IPS-11a (cell line): ENCODE results near the gene BICDL1.
A peak's percentile ranks its signal among the peaks of the same experiment; 100 is the strongest.
"Not testable (repeated sequence)": the region's sequence is repeated elsewhere in the genome, so short reads cannot be mapped to it uniquely, and the experiment has no call there.

Source experiments
- H3K4me3 ChIP-seq: one replicate; pipeline ENCODE4 v1.5.1; 2013; ENCODE audit warnings: low read depth, low read length, control low read depth

Gene BICDL1

GRCh38 chr12:119988472-119989360, at the start of gene BICDL1:
Gene BICDL1, plus strand, starts transcription at chr12:119989236. Its CDS starts 633 bp downstream, at chr12:119989869.
- peak within 1 kb of the TSS; percentile 79 for H3K4me3 ChIP-seq

- no peak overlapping the region for H3K4me3 ChIP-seq
Observed at GRCh38 chr12:119940897-119941296, 48.1 kb upstream of the BICDL1 start.

GRCh38 chr12:119942386-119942785, 46.6 kb upstream of the BICDL1 start:
- no peak overlapping the region for H3K4me3 ChIP-seq

- no peak overlapping the region for H3K4me3 ChIP-seq
Observed at GRCh38 chr12:119946213-119946612, 42.8 kb upstream of the BICDL1 start.

GRCh38 chr12:119949145-119949544, 39.9 kb upstream of the BICDL1 start:
- no peak overlapping the region for H3K4me3 ChIP-seq

- no peak overlapping the region for H3K4me3 ChIP-seq
Observed at GRCh38 chr12:119949594-119949993, 39.4 kb upstream of the BICDL1 start.

GRCh38 chr12:119956047-119956446, 33.0 kb upstream of the BICDL1 start:
- no peak overlapping the region for H3K4me3 ChIP-seq

GRCh38 chr12:119957135-119957534, 31.9 kb upstream of the BICDL1 start:
- no peak overlapping the region for H3K4me3 ChIP-seq

- H3K4me3 ChIP-seq, result no peak overlapping the region
Observed at GRCh38 chr12:119959435-119959834, 29.6 kb upstream of the BICDL1 start.

- no peak overlapping the region for H3K4me3 ChIP-seq
Observed at GRCh38 chr12:119964123-119964522, 24.9 kb upstream of the BICDL1 start.

GRCh38 chr12:119964929-119965328, 24.1 kb upstream of the BICDL1 start:
- H3K4me3 ChIP-seq, result no peak overlapping the region

- no peak overlapping the region for H3K4me3 ChIP-seq
Observed at GRCh38 chr12:119980242-119980641, 8.8 kb upstream of the BICDL1 start.

GRCh38 chr12:119980702-119981101, 8.3 kb upstream of the BICDL1 start:
- H3K4me3 ChIP-seq, result not testable (repeated sequence)

GRCh38 chr12:119989361-119989730, 310 bp downstream of the BICDL1 start:
- peak overlapping the region; percentile 79 for H3K4me3 ChIP-seq

- peak overlapping the region; percentile 52 for H3K4me3 ChIP-seq
Observed at GRCh38 chr12:119989731-119990381, 820 bp downstream of the BICDL1 start.

GRCh38 chr12:119990382-119990874, 1.4 kb downstream of the BICDL1 start:
- peak overlapping the region; percentile 52 for H3K4me3 ChIP-seq

GRCh38 chr12:119992129-119992705, 3.2 kb downstream of the BICDL1 start:
- H3K4me3 ChIP-seq, result no peak overlapping the region

GRCh38 chr12:119994892-119995658, 6.0 kb downstream of the BICDL1 start:
- no peak overlapping the region for H3K4me3 ChIP-seq

- H3K4me3 ChIP-seq, result no peak overlapping the region
Observed at GRCh38 chr12:119996417-119996816, 7.4 kb downstream of the BICDL1 start.

GRCh38 chr12:119998471-119999245, 9.6 kb downstream of the BICDL1 start:
- H3K4me3 ChIP-seq, result no peak overlapping the region
